C4-2B (cell line): Measurements from ENCODE around the gene PXYLP1.

Experiments
- ZFX ChIP-seq: fragments of 450-650 bp; IDR thresholded peaks from 2 replicates; pipeline ENCODE4 v1.6.1; 2017
- TF ChIP-seq, protein P1 (sequence below): fragments of 450-650 bp; conservative IDR thresholded peaks from 2 replicates; pipeline ENCODE4 v1.5.1; 2017; ENCODE audit warnings: mild to moderate bottlenecking

DNA sequence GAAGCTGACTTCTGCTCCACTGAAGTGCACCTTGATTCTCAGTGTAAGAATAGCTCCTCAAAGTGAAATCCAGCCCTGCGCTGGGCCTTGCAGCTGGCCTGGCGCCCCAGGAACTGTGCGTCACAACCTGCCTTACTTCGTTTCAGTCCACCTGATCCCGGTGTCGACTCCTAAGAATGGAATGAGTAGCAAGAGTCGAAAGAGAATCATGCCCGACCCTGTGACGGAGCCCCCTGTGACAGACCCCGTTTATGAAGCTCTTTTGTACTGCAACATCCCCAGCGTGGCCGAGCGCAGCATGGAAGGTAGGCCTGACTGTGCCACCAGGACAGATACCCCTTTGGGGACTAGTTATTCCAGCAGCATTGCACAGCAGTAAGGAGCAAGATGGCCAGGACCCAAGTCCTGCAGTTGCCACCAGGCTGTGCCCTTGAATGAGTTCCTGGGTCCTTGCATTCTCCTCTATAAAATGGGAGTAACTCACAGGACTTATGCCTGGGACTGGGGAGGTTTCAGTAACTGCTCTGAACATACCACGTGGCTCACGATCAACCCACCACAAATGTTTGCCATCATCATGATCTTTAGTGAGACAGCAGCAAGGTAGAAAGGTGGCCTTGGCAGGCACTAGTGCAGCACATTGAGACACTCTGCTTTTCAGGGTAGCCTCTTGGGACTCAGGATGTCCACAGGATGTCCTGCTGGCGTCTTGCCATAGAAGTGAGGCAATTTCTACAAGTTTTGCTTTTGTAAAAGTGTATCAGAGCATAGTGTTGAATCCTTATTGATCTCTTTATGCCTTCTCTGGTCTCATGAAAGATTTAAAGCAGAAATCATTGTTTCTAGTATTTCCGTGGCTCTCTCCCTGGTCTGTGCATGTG, 46.8 kb downstream of the PXYLP1 start:
- TF ChIP-seq, protein P1, sequence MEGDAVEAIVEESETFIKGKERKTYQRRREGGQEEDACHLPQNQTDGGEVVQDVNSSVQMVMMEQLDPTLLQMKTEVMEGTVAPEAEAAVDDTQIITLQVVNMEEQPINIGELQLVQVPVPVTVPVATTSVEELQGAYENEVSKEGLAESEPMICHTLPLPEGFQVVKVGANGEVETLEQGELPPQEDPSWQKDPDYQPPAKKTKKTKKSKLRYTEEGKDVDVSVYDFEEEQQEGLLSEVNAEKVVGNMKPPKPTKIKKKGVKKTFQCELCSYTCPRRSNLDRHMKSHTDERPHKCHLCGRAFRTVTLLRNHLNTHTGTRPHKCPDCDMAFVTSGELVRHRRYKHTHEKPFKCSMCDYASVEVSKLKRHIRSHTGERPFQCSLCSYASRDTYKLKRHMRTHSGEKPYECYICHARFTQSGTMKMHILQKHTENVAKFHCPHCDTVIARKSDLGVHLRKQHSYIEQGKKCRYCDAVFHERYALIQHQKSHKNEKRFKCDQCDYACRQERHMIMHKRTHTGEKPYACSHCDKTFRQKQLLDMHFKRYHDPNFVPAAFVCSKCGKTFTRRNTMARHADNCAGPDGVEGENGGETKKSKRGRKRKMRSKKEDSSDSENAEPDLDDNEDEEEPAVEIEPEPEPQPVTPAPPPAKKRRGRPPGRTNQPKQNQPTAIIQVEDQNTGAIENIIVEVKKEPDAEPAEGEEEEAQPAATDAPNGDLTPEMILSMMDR = no peak
- no peak for TF ChIP-seq ZFX
